ENCODE results near the gene NR5A2.

Gene NR5A2

GRCh38 chr1:200027264-200027823 is at the start of gene NR5A2:
TSS of gene NR5A2 (plus strand) at chr1:200027710. CDS start at chr1:200027848, 138 bp downstream.
- DNase-seq (ENCODE audit: low spot score), result no peak

- DNase-seq (ENCODE audit: low spot score), result no peak
Measured at GRCh38 chr1:199978408-199978940, 49.0 kb upstream of the NR5A2 start.

DNA sequence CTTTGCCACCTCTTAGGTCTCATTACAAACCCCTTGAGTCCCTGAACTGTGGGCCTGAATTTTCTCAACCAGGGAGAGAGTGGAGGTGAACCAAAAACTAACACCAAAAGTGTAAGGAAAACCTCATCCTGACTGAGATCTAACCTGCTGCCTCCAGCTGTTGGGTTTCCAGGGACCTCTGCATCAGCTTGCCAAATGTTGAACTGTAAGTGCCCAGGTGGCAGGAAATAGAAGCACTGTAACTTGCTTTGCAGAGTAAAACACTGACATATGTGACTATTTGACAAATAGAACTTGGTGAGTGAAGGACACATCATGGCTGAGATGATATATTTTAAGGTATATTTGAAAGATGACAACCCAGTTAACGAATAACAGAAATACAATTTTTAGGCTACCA is 48.4 kb upstream of the NR5A2 start:
- no peak for DNase-seq (ENCODE audit: low spot score)

DNA sequence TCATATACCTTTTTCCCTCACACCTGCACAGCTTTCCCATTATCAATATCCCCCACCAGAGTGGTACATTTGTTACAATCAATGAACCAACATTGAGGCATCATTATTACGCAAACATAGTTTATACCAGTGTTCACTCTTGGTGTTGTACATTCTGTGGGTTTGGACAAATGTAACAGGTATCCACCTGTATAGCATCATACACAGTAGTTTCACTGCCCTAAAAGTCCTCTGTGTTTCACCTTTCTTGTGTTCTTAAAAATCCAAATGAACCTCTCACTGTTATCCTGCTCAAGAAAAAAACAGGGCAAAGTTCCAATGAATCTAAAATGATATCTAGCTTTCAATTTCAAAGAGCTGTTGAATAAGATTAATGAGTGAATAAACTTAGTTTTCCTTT is 45.9 kb upstream of the NR5A2 start:
- DNase-seq (ENCODE audit: low spot score), result no peak

- DNase-seq (ENCODE audit: low spot score), result no peak
Measured at GRCh38 chr1:199982606-199983005, 44.9 kb upstream of the NR5A2 start.

DNA sequence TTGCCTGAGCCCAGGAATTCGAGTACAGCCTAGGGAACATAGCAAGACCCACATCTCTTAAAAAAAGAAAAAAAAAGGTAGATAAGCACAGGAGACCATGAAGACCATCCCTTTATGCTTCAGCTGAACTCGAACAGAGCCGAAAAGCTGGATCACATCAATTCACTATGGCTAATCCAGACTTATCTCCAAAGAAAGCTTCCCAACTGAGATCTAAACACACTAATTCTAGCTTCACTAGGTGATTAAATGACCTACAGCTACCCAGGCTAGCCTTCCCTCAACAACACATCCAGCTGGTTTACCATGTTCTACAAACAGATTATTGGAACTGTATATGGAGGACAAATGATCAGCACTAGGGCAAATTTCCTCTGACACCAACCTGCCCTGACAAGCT is 44.0 kb upstream of the NR5A2 start:
- DNase-seq (ENCODE audit: low spot score), result no peak

GRCh38 chr1:199995096-199995685 is 32.3 kb upstream of the NR5A2 start:
- DNase-seq (ENCODE audit: low spot score), result no peak

GRCh38 chr1:200005165-200005564 is 22.3 kb upstream of the NR5A2 start:
- no peak for DNase-seq (ENCODE audit: low spot score)

- no peak for DNase-seq (ENCODE audit: low spot score)
Measured at GRCh38 chr1:200006711-200007110, 20.8 kb upstream of the NR5A2 start.

GRCh38 chr1:200015811-200016210 is 11.7 kb upstream of the NR5A2 start:
- no peak for DNase-seq (ENCODE audit: low spot score)

- DNase-seq (ENCODE audit: low spot score), result no peak
Measured at GRCh38 chr1:200021577-200022238, 5.8 kb upstream of the NR5A2 start.

GRCh38 chr1:200022239-200022804 is 5.2 kb upstream of the NR5A2 start:
- DNase-seq (ENCODE audit: low spot score), result no peak

- DNase-seq (ENCODE audit: low spot score), result no peak
Measured at GRCh38 chr1:200028586-200029034, 1.1 kb downstream of the NR5A2 start.

- no peak for DNase-seq (ENCODE audit: low spot score)
Measured at GRCh38 chr1:200029035-200029821, 1.7 kb downstream of the NR5A2 start.

GRCh38 chr1:200029822-200030152 is 2.3 kb downstream of the NR5A2 start:
- no peak for DNase-seq (ENCODE audit: low spot score)

DNA sequence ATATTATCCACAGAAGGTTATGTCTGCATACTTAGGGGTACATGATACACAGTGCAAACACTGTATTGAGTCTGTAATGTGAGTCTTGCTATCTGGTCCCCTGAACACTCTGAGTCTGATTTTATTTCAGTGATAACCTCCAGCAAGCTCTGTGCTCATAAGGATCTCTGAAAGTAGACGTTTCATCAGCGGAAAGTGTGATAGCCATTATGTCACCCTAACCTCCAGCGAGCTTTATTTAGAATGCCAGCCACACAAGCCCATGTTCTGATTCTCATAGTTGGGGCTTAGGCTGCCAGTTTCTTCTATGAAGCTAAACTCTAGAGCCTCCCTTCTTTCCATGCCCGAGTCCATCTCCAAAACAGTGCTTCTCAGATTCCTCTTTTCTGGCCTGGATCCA is 3.3 kb downstream of the NR5A2 start:
- DNase-seq (ENCODE audit: low spot score), result no peak

GRCh38 chr1:200033511-200034261 is 6.2 kb downstream of the NR5A2 start:
- DNase-seq (ENCODE audit: low spot score), result no peak

- no peak for DNase-seq (ENCODE audit: low spot score)
Measured at GRCh38 chr1:200034262-200034557, 6.7 kb downstream of the NR5A2 start.

DNA sequence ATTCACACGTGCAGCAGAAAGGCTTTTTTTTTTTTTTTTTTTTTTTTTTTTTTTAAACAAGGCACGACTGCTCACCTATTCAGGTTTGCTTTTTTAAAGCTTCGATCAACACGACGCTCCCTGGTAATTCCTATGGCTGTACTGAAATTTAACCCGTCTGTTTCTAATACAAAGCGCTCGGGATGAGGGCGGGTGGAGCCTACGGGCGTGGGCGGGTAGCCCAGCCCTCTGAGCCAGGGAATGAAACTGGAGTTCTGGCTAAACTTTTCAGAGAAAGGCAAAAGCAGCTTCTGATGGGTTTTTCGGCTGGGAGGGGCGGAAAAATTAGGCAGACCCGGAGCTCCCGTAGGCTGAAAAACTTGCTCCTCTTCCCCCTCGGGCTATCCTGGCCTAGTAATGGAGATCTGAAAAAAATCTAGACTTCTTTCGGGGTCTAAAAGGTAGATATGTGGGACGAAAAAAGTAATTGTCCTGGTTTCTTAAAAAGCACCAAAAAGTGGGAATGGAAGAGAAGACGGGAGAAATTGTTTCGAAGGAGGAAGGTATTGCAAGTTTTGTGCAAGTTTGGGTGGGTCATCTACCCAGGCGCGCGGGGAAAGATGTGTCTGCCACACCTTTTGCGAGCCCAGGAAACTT is 7.4 kb downstream of the NR5A2 start:
- no peak for DNase-seq (ENCODE audit: low spot score)

- DNase-seq (ENCODE audit: low spot score), result no peak
Measured at GRCh38 chr1:200035397-200035955, 8.0 kb downstream of the NR5A2 start.
